NCI-H526 treated with DMSO at 0.1 percent for 48 hours (cell line): ENCODE data around the gene HAO2.

ENCODE experiments used
- DNase-seq: peaks from one replicate; lab custom pipeline; 2025; lab: John Stamatoyannopoulos, UW

HAO2 gene

DNA sequence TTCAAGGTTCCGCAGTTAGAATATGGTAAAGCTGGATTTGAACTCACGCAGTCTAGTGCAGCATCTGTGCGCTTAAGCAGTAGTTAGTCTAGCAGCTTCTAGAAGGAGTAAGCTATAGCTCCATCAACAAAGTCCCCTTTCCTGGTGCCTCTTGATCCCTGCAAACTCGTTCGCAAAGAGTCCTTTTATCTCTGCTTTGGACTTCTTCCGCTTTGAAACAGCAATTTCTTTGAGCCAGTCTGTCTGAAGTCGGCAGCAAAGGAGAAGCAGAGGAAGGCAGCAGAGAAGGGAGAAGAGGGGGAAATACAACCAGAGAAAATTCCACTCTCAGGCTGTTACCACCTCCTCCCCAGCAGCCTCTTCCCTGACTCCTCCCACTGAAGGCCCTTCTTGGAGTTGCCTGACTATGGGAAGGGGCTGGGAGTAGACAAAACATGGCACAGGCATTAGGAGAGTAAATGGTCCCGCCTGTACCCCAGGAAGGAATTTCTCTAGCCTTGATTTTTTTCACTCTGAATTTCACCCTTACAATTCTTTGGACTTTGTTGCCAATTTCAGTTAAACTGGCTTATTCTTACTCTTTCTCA is 72.2 kb downstream of the HAO2 start:
- DNase-seq: no peak

GRCh38 chr1:119442756-119443155 is 74.2 kb downstream of the HAO2 start:
- no peak for DNase-seq
